ENCODE measurements around the gene MFSD8. TPM values are rescaled to one million over a fixed set of nuclear protein-coding genes. Genes with fewer than 3 reads are reported as not detected.
"Not testable (repeated sequence)": the region's sequence is repeated elsewhere in the genome, so short reads cannot be mapped to it uniquely, and the experiment has no call there.

Gene MFSD8
- polyA plus RNA-seq, 4 donors = 19.4 to 43.5 (median 26.1) TPM

DNA sequence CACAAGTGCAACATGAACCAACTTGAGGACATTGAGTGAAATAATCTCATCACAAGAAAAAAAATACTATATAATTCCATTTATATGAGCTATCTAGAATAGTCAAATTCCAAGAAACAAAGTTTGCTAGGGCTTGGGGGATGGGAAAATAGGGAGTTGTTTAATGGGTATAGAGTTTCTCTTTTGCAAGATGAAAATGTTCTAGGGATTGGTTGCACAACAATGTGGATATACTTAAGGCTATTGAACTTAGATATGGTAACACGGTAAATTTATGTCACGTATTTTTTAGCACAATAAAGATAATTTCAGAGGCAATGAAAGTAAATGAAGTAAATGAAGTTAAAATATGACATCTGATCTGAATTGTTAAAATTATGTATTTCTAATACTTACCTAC lies 7.9 kb downstream of the MFSD8 start:
- no peak for DNase-seq (ENCODE audit: low read depth in 4 of 4, low spot score in 2 of 4)

- DNase-seq (ENCODE audit: low read depth in 4 of 4, low spot score in 2 of 4) = no peak
These were observed 28.0 kb downstream of the MFSD8 start for GRCh38 chr4:127936974-127937373.

- not testable (repeated sequence) for DNase-seq (ENCODE audit: low read depth in 4 of 4, low spot score in 2 of 4)
These were observed 33.1 kb downstream of the MFSD8 start for GRCh38 chr4:127931836-127932235.

GRCh38 chr4:127930175-127930574 lies 34.8 kb downstream of the MFSD8 start:
- DNase-seq (ENCODE audit: low read depth in 4 of 4, low spot score in 2 of 4) = no peak

DNA sequence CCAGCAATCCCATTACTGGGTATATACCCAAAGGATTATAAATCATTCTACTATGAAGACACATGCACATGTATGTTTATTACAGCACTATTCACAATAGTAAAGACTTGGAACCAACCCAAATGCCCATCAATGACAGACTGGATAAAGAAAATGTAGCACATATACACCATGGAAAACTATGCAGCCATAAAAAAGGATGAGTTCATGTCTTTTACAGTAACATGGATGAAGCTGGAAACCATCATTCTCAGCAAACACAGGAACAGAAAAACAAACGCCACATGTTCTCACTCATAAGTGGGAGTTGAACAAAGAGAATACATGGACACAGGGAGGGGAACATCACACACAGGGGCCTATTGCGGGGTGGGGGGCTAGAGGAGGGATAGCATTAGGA lies 39.3 kb downstream of the MFSD8 start:
- not testable (repeated sequence) for DNase-seq (ENCODE audit: low read depth in 4 of 4, low spot score in 2 of 4)

GRCh38 chr4:127922226-127922625 lies 42.7 kb downstream of the MFSD8 start:
- DNase-seq (ENCODE audit: low read depth in 4 of 4, low spot score in 2 of 4) = no peak

DNA sequence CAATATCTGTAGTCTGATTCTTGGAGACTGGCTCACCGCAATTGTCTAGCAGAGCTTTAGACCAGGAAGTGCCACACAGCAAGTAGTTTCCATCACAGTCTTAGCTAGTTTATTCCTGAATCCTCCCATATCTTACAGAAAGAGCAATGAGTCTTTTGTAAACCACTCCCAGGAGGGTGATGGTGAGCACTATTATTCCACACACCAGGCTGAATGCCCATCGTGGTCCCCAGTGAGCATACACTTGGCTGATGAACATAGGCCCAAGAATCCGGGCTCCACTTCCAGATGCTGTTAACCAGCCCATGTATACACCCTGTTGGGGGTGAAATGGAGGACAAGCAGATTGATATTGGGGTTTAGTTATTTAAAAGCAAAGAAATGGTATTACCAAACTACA lies 44.5 kb downstream of the MFSD8 start:
- no peak for DNase-seq (ENCODE audit: low read depth in 4 of 4, low spot score in 2 of 4)

DNA sequence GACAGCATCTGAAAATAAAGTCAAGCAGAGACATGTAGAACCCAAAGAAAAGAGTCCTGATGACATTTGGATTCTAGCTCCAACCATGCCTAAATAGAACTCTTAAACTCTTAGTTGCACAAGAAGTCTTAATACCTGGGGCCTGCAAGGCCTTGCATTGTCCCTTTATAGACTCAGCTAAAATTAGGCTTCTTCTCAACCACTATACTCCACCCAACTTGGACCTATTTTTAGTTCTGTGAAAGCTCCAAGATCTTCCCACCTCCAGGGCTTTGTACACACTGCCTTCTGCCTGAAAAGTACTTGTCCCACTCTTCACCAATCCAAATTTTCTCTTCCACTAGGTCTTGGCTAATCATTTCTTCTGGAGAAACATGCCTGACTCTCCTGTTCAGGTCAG lies 47.8 kb downstream of the MFSD8 start:
- DNase-seq (ENCODE audit: low read depth in 4 of 4, low spot score in 2 of 4) = no peak

DNA sequence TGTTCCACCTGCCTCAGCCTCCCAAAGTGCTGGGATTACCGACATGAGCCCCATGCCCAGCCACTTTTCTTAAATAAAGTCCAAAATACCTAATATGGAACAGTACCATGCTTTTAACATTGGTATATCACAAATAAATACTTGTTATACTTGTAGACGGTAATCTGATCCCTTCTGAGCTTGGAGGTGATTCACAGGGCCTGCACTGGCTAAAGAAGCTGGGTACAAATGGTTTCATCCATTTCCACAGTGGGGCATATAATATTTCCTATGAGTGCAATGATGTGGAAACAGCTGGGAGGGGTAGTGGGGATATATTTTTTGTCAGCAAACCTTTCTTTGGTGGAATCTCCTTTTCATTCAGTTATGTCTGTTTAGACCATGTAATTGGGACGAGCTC lies 48.5 kb downstream of the MFSD8 start:
- no peak for DNase-seq (ENCODE audit: low read depth in 4 of 4, low spot score in 2 of 4)

GRCh38 chr4:127905029-127905428 lies 59.9 kb downstream of the MFSD8 start:
- DNase-seq (ENCODE audit: low read depth in 4 of 4, low spot score in 2 of 4) = no peak

DNA sequence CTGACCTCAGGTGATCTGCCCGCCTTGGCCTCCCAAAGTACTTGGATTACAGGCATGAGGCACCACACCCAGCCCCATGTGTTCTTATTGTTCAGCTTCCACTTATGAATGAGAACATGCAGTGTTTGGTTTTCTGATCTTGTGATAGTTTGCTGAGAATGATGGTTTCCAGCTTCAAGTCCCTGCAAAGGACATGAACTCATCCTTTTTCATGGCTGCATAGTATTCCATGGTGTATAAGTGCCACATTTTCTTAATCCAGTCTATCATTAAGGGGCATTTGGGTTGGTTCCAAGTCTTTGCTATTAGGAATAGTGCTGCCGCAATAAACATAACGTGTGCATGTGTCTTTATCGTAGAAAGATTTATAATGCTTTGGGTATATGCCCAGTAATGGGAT lies 65.3 kb downstream of the MFSD8 start:
- DNase-seq (ENCODE audit: low read depth in 4 of 4, low spot score in 2 of 4) = not testable (repeated sequence)

DNA sequence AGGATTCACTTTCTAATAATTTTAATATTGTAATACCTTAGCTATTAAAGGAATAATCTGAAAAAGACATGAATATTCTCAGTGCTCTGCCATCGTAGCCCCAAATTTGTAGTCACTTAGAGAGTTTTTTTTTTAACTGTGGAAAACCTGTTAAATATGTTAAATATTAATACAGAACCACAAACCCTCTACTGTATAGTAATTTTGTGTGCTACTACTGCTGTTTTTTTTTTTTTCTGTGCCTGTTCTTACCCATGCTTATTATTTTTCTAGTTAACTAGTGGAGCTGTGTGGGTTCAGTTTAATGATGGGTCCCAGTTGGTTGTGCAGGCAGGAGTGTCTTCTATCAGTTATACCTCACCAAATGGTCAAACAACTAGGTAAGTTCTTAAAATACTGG lies 68.4 kb downstream of the MFSD8 start:
- no peak for DNase-seq (ENCODE audit: low read depth in 4 of 4, low spot score in 2 of 4)

GRCh38 chr4:127896069-127896468 lies 68.9 kb downstream of the MFSD8 start:
- no peak for DNase-seq (ENCODE audit: low read depth in 4 of 4, low spot score in 2 of 4)

- DNase-seq (ENCODE audit: low read depth in 4 of 4, low spot score in 2 of 4) = no peak
These were observed 75.1 kb downstream of the MFSD8 start for GRCh38 chr4:127889903-127890302.

- no peak for DNase-seq (ENCODE audit: low read depth in 4 of 4, low spot score in 2 of 4)
These were observed 76.4 kb downstream of the MFSD8 start for GRCh38 chr4:127888559-127888958.

GRCh38 chr4:127881563-127881864 lies 83.5 kb downstream of the MFSD8 start:
- DNase-seq (ENCODE audit: low read depth in 4 of 4, low spot score in 2 of 4) = no peak

DNA sequence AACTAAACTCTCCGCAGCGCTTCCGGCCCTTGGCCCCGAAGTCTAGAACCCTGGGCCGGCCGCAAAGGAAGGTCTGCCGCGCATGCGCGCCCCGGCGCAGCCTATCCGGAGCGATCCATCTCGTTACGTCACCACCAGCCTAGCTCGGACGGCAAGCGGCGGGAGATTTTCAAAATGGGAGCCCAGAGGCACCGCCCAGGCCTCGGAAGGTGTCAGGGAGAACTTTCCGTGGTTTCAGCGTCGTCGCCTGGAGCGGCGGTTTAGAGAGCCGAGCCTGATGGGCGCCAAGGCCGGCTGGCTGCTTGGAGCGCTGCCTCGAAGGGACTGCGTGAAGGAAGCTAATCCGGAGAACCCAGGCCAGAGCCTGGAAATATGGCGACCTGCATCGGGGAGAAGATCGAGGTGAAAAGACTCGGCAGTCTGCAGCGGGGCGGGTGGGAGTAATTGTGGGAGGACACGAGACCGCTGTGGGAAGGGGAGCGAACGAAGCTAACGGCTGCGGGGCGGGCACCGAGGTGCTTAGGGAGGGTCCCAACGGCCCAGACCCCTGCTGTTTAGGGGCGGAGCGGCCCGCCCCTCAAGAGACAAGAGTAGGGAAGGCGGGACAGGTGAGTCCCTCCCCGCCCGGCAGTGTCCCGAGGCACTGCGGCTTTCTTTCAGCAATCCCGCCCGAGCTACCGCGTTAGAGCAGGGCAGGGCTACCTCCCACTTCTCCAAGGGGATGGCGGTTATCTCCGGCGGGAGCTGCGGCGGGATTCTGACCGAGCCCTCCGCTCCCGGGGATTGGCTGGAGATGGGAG lies 84.0 kb downstream of the MFSD8 start, which contains the start of gene PLK4:
TSS of gene PLK4 (plus strand) at position 131 of the 800 bp plus-strand sequence. CDS start at position 373, 242 bp downstream.
- peak; percentile 92 to 96 (median 94) for DNase-seq (ENCODE audit: low read depth in 4 of 4, low spot score in 2 of 4)

GRCh38 chr4:127875791-127876190 lies 89.2 kb downstream of the MFSD8 start:
- no peak for DNase-seq (ENCODE audit: low read depth in 4 of 4, low spot score in 2 of 4)

DNA sequence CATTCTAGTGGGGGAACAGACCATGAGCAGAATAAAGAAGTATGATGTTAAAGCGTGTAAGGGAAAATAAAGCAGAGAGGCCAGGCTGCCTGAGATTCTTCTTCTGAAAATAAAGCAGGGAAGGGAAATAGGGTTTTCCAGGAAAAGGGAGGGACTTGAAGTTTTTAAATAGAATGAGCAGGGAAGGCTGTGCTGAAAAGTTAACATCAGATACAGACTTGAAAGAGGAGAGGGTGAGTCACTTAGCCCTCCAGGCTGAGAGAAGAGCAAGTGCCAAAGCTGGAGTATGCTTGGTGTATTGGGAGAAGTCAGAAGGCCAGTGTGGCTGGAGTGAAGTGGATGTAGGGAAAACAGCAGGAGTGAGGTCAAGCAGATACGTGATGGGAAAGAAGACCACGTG lies 94.3 kb downstream of the MFSD8 start:
- DNase-seq (ENCODE audit: low read depth in 4 of 4, low spot score in 2 of 4) = no peak

DNA sequence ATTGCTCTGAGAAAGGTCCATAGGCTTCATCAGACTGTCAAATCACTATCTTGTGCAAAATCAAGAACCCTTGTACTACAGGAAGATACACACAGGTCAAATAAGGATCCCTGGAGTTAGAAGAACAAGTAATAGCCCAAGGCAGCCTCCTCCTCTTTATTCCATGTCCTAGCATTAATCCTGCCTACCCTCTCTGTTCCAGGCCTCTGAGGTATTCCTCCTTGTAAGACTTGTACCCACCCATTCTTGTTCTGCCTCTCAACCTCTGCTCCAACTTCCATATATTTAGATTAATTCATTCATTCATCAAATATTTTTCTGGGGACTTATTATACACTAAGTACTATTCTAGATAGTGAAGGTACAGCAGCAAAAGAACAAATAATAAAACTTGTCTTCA lies 94.7 kb downstream of the MFSD8 start:
- no peak for DNase-seq (ENCODE audit: low read depth in 4 of 4, low spot score in 2 of 4)

- DNase-seq (ENCODE audit: low read depth in 4 of 4, low spot score in 2 of 4) = no peak
These were observed 96.8 kb downstream of the MFSD8 start for GRCh38 chr4:127868196-127868595.

All from left renal cortex interstitium (tissue), 4 donors.